ENCODE measurements around the gene SWT1.

- no peak for TF ChIP-seq CTCF (IDR thresholded peaks at IDR 0.05)
- no peak for TF ChIP-seq EP300 (IDR thresholded peaks at IDR 0.05)
Measured at GRCh38 chr1:185241127-185241526, 84.2 kb downstream of the SWT1 start.

Data from gastroesophageal sphincter (tissue), 3 donors.